ENCODE results near the gene EEA1. TPM values are rescaled to one million over a fixed set of nuclear protein-coding genes. Genes with fewer than 3 reads are reported as not detected.

The EEA1 gene
- total RNA-seq, 4 donors from 2014 or later, result 17.2 to 58.1 (median 31.0) TPM

DNA sequence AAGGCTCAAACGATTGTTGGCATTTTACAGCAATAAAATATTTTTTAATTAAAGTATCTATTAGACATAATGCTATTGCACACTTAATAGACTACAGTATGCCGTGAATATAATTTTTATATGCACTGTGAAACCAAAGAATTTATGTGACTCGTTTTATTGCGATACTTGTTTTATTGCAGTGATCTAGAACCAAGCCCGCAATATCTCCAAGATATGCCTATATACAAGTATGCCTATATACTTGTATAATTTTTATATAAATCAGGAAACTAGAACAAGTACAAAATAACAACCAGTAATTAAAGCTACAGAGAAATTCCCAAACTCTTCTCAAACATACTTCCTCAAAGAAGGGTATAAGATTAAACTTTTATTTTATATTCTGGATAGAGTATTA is 31.3 kb downstream of the EEA1 start:
- no peak for DNase-seq
- TF ChIP-seq, protein P1, sequence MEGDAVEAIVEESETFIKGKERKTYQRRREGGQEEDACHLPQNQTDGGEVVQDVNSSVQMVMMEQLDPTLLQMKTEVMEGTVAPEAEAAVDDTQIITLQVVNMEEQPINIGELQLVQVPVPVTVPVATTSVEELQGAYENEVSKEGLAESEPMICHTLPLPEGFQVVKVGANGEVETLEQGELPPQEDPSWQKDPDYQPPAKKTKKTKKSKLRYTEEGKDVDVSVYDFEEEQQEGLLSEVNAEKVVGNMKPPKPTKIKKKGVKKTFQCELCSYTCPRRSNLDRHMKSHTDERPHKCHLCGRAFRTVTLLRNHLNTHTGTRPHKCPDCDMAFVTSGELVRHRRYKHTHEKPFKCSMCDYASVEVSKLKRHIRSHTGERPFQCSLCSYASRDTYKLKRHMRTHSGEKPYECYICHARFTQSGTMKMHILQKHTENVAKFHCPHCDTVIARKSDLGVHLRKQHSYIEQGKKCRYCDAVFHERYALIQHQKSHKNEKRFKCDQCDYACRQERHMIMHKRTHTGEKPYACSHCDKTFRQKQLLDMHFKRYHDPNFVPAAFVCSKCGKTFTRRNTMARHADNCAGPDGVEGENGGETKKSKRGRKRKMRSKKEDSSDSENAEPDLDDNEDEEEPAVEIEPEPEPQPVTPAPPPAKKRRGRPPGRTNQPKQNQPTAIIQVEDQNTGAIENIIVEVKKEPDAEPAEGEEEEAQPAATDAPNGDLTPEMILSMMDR (IDR thresholded peaks at IDR 0.05), result no peak
- no peak for TF ChIP-seq POLR2A (IDR thresholded peaks at IDR 0.05)
- H3K27me3 ChIP-seq, result no peaks in the 10 kb centered on the region
- peaks cover 6 to 27% (median 9%) of the 10 kb centered on the region in 3 donors for H3K4me1 ChIP-seq
- WGBS, 2 donors, result 93 to 95% methylated on average over 5 of the region's 5 CpGs
- no peak overlapping the region for H3K4me3 ChIP-seq
- H3K27ac ChIP-seq, result no peak overlapping the region
- no peaks in the 10 kb centered on the region for H3K9me3 ChIP-seq
- H3K36me3 ChIP-seq, result peaks cover 0 to 22% (median 0%) of the 10 kb centered on the region in 3 donors
- intact Hi-C loops (cut with DNase I), result no loop called here

DNA sequence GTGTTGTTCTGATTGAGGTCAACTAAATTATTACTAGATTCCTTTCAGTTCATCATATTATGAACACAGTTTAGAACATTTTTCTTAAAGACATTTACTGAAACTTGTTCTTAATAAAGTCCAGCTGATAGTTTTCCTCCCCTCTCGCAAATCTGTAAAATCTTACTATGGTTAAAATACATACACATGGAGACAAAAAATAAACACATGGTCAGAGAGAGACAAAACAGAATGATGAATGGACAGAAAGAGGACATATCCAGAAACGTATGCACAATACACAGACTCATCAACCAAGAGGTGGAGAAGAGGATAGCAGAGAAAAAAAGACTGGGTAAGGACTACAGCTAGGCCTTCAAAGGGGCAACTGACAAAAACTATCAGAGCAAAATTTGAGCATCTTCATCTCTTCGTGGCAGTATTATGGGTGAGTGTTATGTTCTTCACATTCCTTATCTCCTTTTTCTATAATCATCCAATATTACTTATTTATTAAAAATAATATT is 38.4 kb downstream of the EEA1 start:
- Histone ChIP-seq H3K4me1 (no peaks in the 10 kb centered on the region), H3K27ac (no peak overlapping the region), H3K27me3 (no peaks in the 10 kb centered on the region), H3K4me3 (no peak overlapping the region), H3K9me3 (no peaks in the 10 kb centered on the region), H3K36me3 (peaks cover 0 to 33% (median 0%) of the 10 kb centered on the region in 3 donors)
- no peak for DNase-seq
- TF ChIP-seq, protein P1 (IDR thresholded peaks at IDR 0.05), result no peak
- TF ChIP-seq POLR2A (IDR thresholded peaks at IDR 0.05), result no peak
- 80 to 84% methylated on average over 3 of the region's 3 CpGs for WGBS, 2 donors
- intact Hi-C loops (cut with DNase I), result no loop called here

DNA sequence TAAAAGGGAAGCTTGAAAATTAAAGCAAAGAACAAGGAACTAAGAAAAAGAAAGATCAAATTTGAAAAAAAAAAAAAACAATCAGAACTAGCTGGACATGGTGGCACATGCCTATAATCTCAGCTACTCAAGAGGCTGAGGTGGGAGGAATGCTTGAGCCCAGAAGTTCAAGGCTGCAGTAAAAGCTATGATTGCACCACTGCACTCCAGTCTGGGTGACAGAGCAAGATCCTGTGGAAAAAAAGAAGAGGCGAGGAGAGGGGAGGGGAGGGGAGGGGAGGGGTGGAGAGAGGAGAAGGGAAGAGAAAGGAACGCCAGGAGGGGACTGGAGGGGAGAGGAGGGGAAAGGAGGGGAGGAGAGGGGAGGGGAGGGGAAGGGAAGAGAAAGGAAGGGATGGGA is 43.0 kb downstream of the EEA1 start:
- intact Hi-C loops (cut with DNase I), result no loop called here
- no peak overlapping the region for H3K4me3 ChIP-seq
- no peaks in the 10 kb centered on the region for H3K9me3 ChIP-seq
- DNase-seq, result no peak
- no peaks in the 10 kb centered on the region for H3K4me1 ChIP-seq
- no peak overlapping the region for H3K27ac ChIP-seq
- no peak for TF ChIP-seq POLR2A (IDR thresholded peaks at IDR 0.05)
- TF ChIP-seq, protein P1 (IDR thresholded peaks at IDR 0.05), result no peak
- WGBS, 2 donors, result no CpG with 5 or more reads among the region's 2 CpGs
- no peaks in the 10 kb centered on the region for H3K27me3 ChIP-seq
- H3K36me3 ChIP-seq, result peaks cover 0 to 66% (median 0%) of the 10 kb centered on the region in 3 donors

DNA sequence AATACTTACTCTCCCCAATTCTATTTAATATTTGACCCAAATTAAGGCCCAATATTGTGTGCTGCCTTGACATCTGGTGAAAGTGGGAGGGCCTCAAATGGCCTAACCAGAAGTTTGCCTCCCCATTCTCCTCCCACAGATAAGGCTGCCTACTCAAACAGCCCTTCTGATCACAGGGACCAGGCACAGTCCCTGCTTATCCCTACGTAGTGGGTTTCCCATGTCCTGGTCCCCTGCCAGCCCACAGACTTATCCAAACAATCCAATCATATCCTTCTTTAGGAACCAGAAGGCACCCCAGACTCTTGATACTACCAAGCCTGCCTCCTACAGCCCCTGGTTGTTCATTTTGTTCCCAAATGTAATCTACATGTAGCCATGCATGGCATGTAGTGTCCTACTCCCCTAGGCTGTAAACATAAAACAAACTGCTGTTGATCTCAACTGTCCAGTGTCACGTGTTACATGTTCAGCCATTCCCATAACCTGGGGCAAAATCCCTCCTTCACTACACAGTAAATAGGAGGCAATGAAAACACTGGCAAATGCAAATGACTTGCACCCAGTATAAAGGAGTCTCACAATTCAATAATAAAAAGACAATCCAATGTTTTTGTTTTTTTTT is 49.3 kb downstream of the EEA1 start:
- Histone ChIP-seq H3K4me1 (no peaks in the 10 kb centered on the region), H3K4me3 (no peak overlapping the region), H3K9me3 (no peaks in the 10 kb centered on the region), H3K27ac (no peak overlapping the region), H3K27me3 (no peaks in the 10 kb centered on the region), H3K36me3 (peaks cover 0 to 75% (median 0%) of the 10 kb centered on the region in 3 donors)
- no peak for DNase-seq
- intact Hi-C loops (cut with DNase I), result no loop called here
- TF ChIP-seq, protein P1 (IDR thresholded peaks at IDR 0.05), result no peak
- TF ChIP-seq POLR2A (IDR thresholded peaks at IDR 0.05), result no peak
- WGBS, 2 donors, result 86 to 100% methylated on average over 2 of the region's 2 CpGs

DNA sequence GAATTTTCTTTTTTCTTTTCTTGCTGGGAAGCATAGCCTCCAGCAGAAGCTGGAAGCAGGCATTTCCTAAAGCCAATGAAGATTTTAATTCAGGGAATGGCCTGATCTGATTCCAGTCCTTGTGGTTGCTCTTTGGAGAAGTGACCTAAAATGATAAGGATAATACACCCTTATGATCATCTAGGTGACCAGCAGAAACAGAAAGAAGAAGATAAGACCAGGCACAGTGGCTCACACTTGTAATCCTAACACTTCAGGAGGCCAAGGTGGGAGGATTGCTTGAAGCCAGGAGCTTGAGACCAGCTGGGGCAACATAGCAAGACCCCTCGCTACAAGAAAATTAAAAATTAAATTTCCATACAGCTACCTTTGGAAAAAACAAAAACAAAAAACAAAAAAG is 51.2 kb downstream of the EEA1 start:
- TF ChIP-seq POLR2A (IDR thresholded peaks at IDR 0.05), result no peak
- TF ChIP-seq, protein P1 (IDR thresholded peaks at IDR 0.05), result no peak
- 87% methylated on average over 1 of the region's 1 CpG for WGBS, 2 donors
- intact Hi-C loops (cut with DNase I), result no loop called here
- Histone ChIP-seq H3K27me3 (no peaks in the 10 kb centered on the region), H3K27ac (no peak overlapping the region), H3K4me1 (no peaks in the 10 kb centered on the region), H3K36me3 (peaks cover 0 to 66% (median 0%) of the 10 kb centered on the region in 3 donors), H3K4me3 (no peak overlapping the region), H3K9me3 (no peaks in the 10 kb centered on the region)
- DNase-seq, result no peak

All from esophagus squamous epithelium (tissue), 5 donors.